Esophagus muscularis mucosa (tissue), 4 donors: ENCODE results near the gene LMO2. TPM values are rescaled to one million over a fixed set of nuclear protein-coding genes. Genes with fewer than 3 reads are reported as not detected.

Experiments used
- DNase-seq: peaks from one replicate; pipeline ENCODE4 v3.0.0-alpha.2; 2017; ENCODE audit errors: extremely low spot score
- H3K27ac ChIP-seq, 4 donors: fragments of 200-600 bp; sonication (generic); replicated peaks in 1 of 4; 1 replicate in 3 of 4; 2 replicates in 1 of 4; pipeline ENCODE4 v1.5.1; 2016 to 2019; ENCODE audit warnings: mild to moderate bottlenecking in 1 of 4
- H3K27me3 ChIP-seq, 4 donors: fragments of 200-600 bp; sonication (generic); one replicate each; pipeline versions ENCODE4 v1.5.1 to v1.6.0; 2016 to 2019
- H3K36me3 ChIP-seq, 4 donors: fragments of 200-600 bp; sonication (generic); one replicate each; pipeline ENCODE4 v1.5.1; 2016 to 2019
- H3K4me1 ChIP-seq, 4 donors: fragments of 200-600 bp; sonication (generic); one replicate each; pipeline ENCODE4 v1.5.1; 2016 to 2019
- H3K4me3 ChIP-seq, 4 donors: fragments of 200-600 bp; sonication (generic); 1 replicate in 2 of 4; 2 replicates in 2 of 4; pipeline ENCODE4 v1.5.1; 2016 to 2019; ENCODE audit warnings: mild to moderate bottlenecking in 4 of 4, moderate library complexity in 1 of 4
- H3K9me3 ChIP-seq, 4 donors: fragments of 200-600 bp; sonication (generic); 1 replicate in 3 of 4; 2 replicates in 1 of 4; pipeline ENCODE4 v1.5.1; 2016 to 2019
- EP300 ChIP-seq: sonication (generic); formaldehyde crosslinking; IDR thresholded peaks from one replicate; pipeline ENCODE4 v1.6.1; 2017; ENCODE audit warnings: antibody characterized with exemption
- POLR2A ChIP-seq: fragments of 450-650 bp; IDR thresholded peaks from one replicate; pipeline ENCODE4 v1.6.1; 2017; ENCODE audit warnings: antibody characterized with exemption, moderate library complexity, mild to moderate bottlenecking, low read depth
- POLR2AphosphoS5 ChIP-seq, 2 donors: sonication (generic); formaldehyde crosslinking; IDR thresholded peaks; one replicate each; pipeline ENCODE4 v1.6.1; 2017; ENCODE audit warnings: antibody characterized with exemption in 2 of 2
- WGBS: methylation state at CpG from one replicate; pipeline ENCODE4 v1.1.5; 2018; 5-methylcytosine and 5-hydroxymethylcytosine counted together
- intact Hi-C: fragments of 100-400 bp; cut with DNase I; formaldehyde crosslinking; loops from one replicate; pipeline ENCODE4 v1.15.1; 2023
- total RNA-seq, 4 donors: library from RNA; depleted of rRNA; stranded (reverse); fragments of >200 nt; gene quantifications; one replicate each; pipeline versions ENCODE4 v1.1.0 to v1.2.1, GENCODE V29; 2016
- TF ChIP-seq, protein P1 (sequence below), 3 experiments: fragments of 200-600 bp in 2 of 3; fragments of 450-650 bp in 1 of 3; sonication (generic) in 2 of 3; IDR thresholded peaks; one replicate each; pipeline ENCODE4 v1.5.1; 2017 to 2019; ENCODE audit warnings: antibody characterized with exemption in 3 of 3, mild to moderate bottlenecking in 2 of 3, moderate library complexity in 1 of 3

The LMO2 gene
- total RNA-seq, 4 donors from 2014 or later: 13.3 to 20.2 (median 15.5) TPM

DNA sequence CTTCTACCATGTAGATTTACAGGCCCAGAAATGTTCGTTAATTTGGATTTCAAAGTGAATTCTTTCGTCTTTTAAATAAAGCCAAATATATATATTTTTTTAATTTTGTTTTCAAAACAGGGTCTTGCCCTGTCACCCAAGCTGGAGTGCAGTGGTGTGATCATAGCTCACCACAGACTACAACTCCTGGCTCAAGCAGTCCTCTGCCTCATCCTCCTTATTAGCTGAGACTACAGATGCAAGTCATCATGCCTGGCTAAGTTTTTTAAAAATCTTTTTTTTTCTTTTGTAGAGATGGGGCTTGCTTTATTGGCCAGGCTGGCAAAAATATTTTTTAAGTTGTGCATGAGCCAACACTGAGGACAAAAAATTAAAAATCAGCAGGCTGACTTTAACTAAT is 5.0 kb upstream of the LMO2 start:
- 90% methylated on average over 2 of the region's 2 CpGs for WGBS
- TF ChIP-seq EP300 (no peak), POLR2AphosphoS5 (IDR thresholded peaks at IDR 0.05) (no peak), POLR2A (no peak)
- TF ChIP-seq, protein P1, sequence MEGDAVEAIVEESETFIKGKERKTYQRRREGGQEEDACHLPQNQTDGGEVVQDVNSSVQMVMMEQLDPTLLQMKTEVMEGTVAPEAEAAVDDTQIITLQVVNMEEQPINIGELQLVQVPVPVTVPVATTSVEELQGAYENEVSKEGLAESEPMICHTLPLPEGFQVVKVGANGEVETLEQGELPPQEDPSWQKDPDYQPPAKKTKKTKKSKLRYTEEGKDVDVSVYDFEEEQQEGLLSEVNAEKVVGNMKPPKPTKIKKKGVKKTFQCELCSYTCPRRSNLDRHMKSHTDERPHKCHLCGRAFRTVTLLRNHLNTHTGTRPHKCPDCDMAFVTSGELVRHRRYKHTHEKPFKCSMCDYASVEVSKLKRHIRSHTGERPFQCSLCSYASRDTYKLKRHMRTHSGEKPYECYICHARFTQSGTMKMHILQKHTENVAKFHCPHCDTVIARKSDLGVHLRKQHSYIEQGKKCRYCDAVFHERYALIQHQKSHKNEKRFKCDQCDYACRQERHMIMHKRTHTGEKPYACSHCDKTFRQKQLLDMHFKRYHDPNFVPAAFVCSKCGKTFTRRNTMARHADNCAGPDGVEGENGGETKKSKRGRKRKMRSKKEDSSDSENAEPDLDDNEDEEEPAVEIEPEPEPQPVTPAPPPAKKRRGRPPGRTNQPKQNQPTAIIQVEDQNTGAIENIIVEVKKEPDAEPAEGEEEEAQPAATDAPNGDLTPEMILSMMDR (IDR thresholded peaks at IDR 0.05): no peak

DNA sequence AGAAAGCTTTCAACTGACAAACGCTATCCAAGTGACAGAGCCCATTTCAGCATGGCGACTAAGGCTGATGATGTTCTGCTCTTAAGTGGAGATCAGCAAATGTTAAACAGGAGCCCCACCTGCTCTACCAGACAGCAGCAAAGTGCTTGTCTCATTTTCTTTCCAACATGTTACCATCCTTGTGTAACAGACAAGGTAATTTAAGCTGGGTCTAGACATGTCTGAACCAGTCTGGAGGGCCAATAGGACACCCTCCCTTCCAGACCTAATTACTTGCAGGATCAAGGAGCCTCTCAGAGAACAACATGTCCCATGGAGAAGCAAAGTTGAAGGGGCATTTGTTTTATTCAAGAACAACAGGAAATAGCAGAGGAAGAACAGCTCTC is 3.9 kb upstream of the LMO2 start:
- Histone ChIP-seq H3K4me3 (no peak overlapping the region), H3K27me3 (no peaks in the 10 kb centered on the region), H3K36me3 (no peaks in the 10 kb centered on the region), H3K4me1 (peaks cover 5 to 22% (median 18%) of the 10 kb centered on the region in 4 donors), H3K27ac (no peak overlapping the region), H3K9me3 (no peaks in the 10 kb centered on the region)
- 92% methylated on average over 2 of the region's 2 CpGs for WGBS
- no peak for DNase-seq
- no peak for TF ChIP-seq POLR2AphosphoS5 (IDR thresholded peaks at IDR 0.05)
- no peak for TF ChIP-seq POLR2A
- TF ChIP-seq EP300: no peak
- TF ChIP-seq, protein P1 (IDR thresholded peaks at IDR 0.05): no peak
- intact Hi-C loops: no loop called here

More for the DNA sequence above, 5.0 kb upstream of the LMO2 start:
- H3K27ac ChIP-seq: no peak overlapping the region
- no peaks in the 10 kb centered on the region for H3K9me3 ChIP-seq
- no peak overlapping the region for H3K4me3 ChIP-seq
- DNase-seq: no peak
- intact Hi-C loops: no loop called here
- no peaks in the 10 kb centered on the region for H3K27me3 ChIP-seq
- H3K36me3 ChIP-seq: no peaks in the 10 kb centered on the region
- H3K4me1 ChIP-seq: peaks cover 5 to 22% (median 18%) of the 10 kb centered on the region in 4 donors

DNA sequence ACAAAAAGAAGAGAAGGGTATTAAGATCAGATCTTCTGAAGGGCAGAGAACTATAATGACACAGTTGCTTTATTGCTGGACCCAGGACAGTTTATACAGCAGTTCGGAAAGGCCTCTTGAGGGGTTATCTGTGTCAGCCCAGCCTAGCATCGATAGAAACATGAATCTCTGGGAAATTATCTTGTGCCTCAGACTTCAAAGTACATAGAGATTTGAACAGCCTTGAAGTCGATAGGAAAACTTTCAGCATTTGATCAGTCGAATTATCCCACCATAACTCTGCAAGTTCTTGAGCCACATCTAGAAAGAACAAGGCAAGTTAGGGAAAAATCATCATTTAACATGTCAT is 2.5 kb upstream of the LMO2 start:
- TF ChIP-seq POLR2A: no peak
- TF ChIP-seq, protein P1 (IDR thresholded peaks at IDR 0.05): no peak
- TF ChIP-seq POLR2AphosphoS5 (IDR thresholded peaks at IDR 0.05): no peak
- TF ChIP-seq EP300: no peak
- Histone ChIP-seq H3K4me3 (no peak overlapping the region), H3K4me1 (peaks cover 5 to 13% (median 10%) of the 10 kb centered on the region in 4 donors), H3K27me3 (no peaks in the 10 kb centered on the region), H3K36me3 (no peaks in the 10 kb centered on the region), H3K9me3 (no peaks in the 10 kb centered on the region), H3K27ac (no peak overlapping the region)
- intact Hi-C loops: no loop called here
- WGBS: 84% methylated on average over 4 of the region's 4 CpGs
- no peak for DNase-seq

DNA sequence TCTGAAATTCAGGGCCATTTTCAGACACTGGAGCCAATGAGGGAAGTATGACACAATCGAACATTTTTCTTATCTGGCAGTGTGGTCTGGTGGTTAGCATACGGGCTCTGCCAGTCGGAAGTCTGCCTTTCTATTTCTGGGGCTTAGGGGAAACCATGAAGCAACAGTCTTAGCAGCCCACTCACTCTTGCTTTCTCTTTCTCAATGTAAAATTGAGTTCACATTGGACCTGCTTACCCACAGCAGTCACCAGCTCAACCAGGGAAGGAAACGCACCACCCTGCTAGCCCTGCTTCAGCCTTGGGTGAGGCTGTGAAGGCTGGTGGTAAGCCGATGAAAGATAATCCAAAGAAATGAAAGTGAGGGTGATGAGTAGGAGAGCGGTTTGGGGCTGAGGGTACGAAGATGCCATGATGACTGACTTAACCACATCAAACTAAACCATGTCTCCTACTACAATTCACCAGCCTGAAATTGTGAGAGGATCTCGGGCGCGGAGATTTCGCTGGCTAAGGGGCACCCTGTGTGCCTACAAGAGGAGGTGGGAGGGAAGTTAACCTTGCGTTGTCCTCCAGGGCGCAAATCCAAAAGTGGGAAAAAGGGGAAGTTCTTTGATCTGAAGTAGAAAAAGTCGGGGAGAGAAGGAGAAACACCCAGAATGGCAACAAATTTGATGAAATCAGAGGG is 2.0 kb upstream of the LMO2 start:
- no peaks in the 10 kb centered on the region for H3K36me3 ChIP-seq
- intact Hi-C loops: no loop called here
- peak overlapping the region in 2 of 4 donors; percentile 16 to 34 for H3K4me3 ChIP-seq
- no peaks in the 10 kb centered on the region for H3K27me3 ChIP-seq
- H3K9me3 ChIP-seq: no peaks in the 10 kb centered on the region
- WGBS: 86% methylated on average over 14 of the region's 14 CpGs
- TF ChIP-seq POLR2A (no peak), POLR2AphosphoS5 (IDR thresholded peaks at IDR 0.05) (no peak), EP300 (no peak)
- TF ChIP-seq, protein P1 (IDR thresholded peaks at IDR 0.05): no peak
- H3K27ac ChIP-seq: peak overlapping the region in 1 of 4 donors; percentile 27
- no peak for DNase-seq
- peaks cover 2 to 7% (median 5%) of the 10 kb centered on the region in 4 donors for H3K4me1 ChIP-seq
